SK-N-MC (cell line): ENCODE results near the gene ERF.

ENCODE experiments used
- DNase-seq: peaks from one replicate; pipeline ENCODE4 v3.0.0-alpha.2; 2011; ENCODE audit warnings: low read depth, low spot score
- H3K27ac ChIP-seq: fragments of 200-600 bp; sonication (generic); 2 replicates; pipeline ENCODE4 v1.5.1; 2016; ENCODE audit warnings: mixed run types
- H3K36me3 ChIP-seq: fragments of 200-600 bp; sonication (generic); 2 replicates; pipeline ENCODE4 v1.6.1; 2017; ENCODE audit warnings: antibody characterized with exemption, low read length, mixed read lengths; ENCODE audit not compliant: insufficient read depth
- H3K4me3 ChIP-seq: fragments of 200-600 bp; sonication (generic); 2 replicates; pipeline ENCODE4 v1.5.1; 2016
- H3K9ac ChIP-seq: fragments of 200-600 bp; sonication (generic); 2 replicates; pipeline ENCODE4 v1.8.0; 2017; ENCODE audit warnings: mixed run types, mixed read lengths; ENCODE audit not compliant: insufficient read length
- H3K9me3 ChIP-seq: fragments of 200-600 bp; sonication (generic); 2 replicates; pipeline ENCODE4 v1.6.1; 2017; ENCODE audit warnings: low read depth, mild to moderate bottlenecking, antibody characterized with exemption, low read length, moderate library complexity, mixed read lengths
- EZH2 ChIP-seq: fragments of 200-600 bp; sonication (generic); IDR thresholded peaks from one replicate; pipeline ENCODE4 v1.6.1; 2017; ENCODE audit warnings: antibody characterized with exemption
- FOXP2 ChIP-seq: optimal IDR thresholded peaks from 2 replicates; pipeline ENCODE3; 2011; ENCODE audit warnings: mild to moderate bottlenecking, moderate library complexity; ENCODE audit not compliant: insufficient read depth; ENCODE audit errors: extremely low read length, control extremely low read depth
- POLR2AphosphoS5 ChIP-seq: IDR thresholded peaks from 2 replicates; pipeline ENCODE4 v1.6.1; 2012; ENCODE audit warnings: mild to moderate bottlenecking, low read depth, low read length, borderline replicate concordance

Gene ERF

GRCh38 chr19:42208612-42209011 is 46.3 kb downstream of the ERF start:
- no peak overlapping the region for H3K9ac ChIP-seq
- TF ChIP-seq FOXP2 (no peak), POLR2AphosphoS5 (no peak), EZH2 (no peak)

DNA sequence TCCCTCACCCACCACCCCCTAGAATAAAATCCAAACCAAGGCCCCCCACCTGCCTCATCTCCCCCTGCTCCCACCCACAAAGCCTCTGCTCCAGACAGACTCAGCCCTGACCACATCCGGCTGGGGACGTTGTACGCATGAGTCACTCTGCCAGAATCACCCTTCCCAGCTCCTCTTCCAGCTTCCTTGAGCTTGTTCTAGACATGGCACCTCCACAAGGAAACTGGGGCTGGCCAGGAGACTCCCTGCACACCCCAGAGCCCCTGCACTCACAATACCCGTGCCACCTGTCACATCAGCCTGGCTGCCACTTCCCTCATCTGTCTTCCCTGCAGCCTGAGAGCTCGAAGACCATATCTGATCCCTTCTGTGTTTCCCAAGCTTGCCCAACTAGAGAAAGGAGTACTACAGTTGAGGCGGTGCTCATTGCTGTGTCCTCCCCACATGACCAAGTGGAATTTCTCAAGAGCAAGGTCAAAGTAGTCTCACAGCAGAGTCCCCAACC is 47.1 kb downstream of the ERF start:
- H3K27ac ChIP-seq, result no peak overlapping the region
- DNase-seq, result no peak
- H3K36me3 ChIP-seq, result peaks cover 46% of the 10 kb centered on the region

More at GRCh38 chr19:42208612-42209011, 46.3 kb downstream of the ERF start:
- Histone ChIP-seq H3K36me3 (peaks cover 47% of the 10 kb centered on the region), H3K9me3 (no peaks in the 10 kb centered on the region), H3K4me3 (no peak overlapping the region), H3K27ac (no peak overlapping the region)
- DNase-seq, result no peak

DNA sequence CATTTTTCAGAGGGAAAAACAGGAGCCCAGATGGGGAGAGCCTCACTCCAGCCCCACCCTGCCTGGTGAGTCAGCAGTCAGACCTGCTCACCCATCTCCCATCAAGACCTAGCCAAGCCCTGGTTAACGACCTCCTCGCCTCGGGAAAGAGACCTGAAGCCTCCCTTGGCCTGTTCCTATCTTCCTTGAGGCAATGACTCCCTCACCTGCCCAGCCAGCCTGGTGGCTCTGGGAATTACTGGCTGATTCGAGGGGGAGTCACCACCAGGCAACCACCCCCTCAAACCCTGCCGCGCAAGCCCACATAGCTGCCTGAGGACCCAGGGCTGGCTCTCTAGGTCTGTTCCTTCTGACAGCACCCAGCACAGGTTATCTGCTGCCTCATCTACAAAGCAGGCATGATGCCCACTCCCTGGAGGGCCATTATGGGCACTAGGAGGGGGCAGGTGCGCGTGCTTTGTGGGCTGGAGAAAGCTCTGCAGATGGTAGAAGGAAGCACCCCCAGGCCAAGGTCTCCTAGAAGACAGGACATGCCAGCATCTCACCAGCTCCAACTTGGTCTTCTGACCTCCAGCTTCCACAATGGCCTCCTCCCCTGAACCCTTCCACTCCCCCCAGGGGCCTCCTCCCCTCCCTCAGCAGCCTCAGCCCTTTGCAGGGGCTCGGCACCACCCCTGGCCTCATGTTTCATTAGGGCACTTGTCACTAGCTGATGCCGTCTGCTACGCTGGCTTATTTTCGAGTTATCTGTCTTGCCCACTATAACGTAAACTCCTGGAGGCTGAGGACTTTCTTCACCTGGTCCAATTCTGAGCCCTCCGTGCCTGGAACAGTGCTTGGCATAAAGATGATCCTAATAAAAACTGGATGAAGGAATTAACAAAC is 47.8 kb downstream of the ERF start:
- H3K9ac ChIP-seq, result no peak overlapping the region
- TF ChIP-seq FOXP2, result no peak
- TF ChIP-seq POLR2AphosphoS5, result no peak
- no peak for TF ChIP-seq EZH2
- no peak overlapping the region for H3K27ac ChIP-seq
- DNase-seq, result no peak
- no peak overlapping the region for H3K4me3 ChIP-seq
- H3K36me3 ChIP-seq, result peaks cover 51% of the 10 kb centered on the region
- H3K9me3 ChIP-seq, result no peaks in the 10 kb centered on the region

More for the DNA sequence above, 47.1 kb downstream of the ERF start:
- TF ChIP-seq EZH2 (no peak), FOXP2 (no peak), POLR2AphosphoS5 (no peak)
- Histone ChIP-seq H3K9ac (no peak overlapping the region), H3K4me3 (no peak overlapping the region), H3K9me3 (no peaks in the 10 kb centered on the region)

GRCh38 chr19:42204664-42205063 is 50.3 kb downstream of the ERF start:
- DNase-seq, result no peak
- TF ChIP-seq EZH2 (no peak), POLR2AphosphoS5 (no peak), FOXP2 (no peak)
- H3K9ac ChIP-seq, result no peak overlapping the region
- H3K27ac ChIP-seq, result no peak overlapping the region
- no peaks in the 10 kb centered on the region for H3K9me3 ChIP-seq
- H3K4me3 ChIP-seq, result no peak overlapping the region
- H3K36me3 ChIP-seq, result peaks cover 52% of the 10 kb centered on the region

GRCh38 chr19:42203700-42204099 is 51.2 kb downstream of the ERF start:
- no peak overlapping the region for H3K4me3 ChIP-seq
- TF ChIP-seq FOXP2, result no peak
- no peak for TF ChIP-seq EZH2
- TF ChIP-seq POLR2AphosphoS5, result no peak
- H3K9ac ChIP-seq, result no peak overlapping the region
- no peak overlapping the region for H3K27ac ChIP-seq
- no peaks in the 10 kb centered on the region for H3K9me3 ChIP-seq
- H3K36me3 ChIP-seq, result peaks cover 47% of the 10 kb centered on the region
- DNase-seq, result no peak

GRCh38 chr19:42202290-42202880 is 52.5 kb downstream of the ERF start:
- Histone ChIP-seq H3K4me3 (no peak overlapping the region), H3K9me3 (no peaks in the 10 kb centered on the region), H3K36me3 (peaks cover 43% of the 10 kb centered on the region), H3K9ac (no peak overlapping the region), H3K27ac (no peak overlapping the region)
- TF ChIP-seq FOXP2 (no peak), EZH2 (no peak), POLR2AphosphoS5 (no peak)
- no peak for DNase-seq

- Histone ChIP-seq H3K27ac (no peak overlapping the region), H3K4me3 (no peak overlapping the region), H3K9ac (no peak overlapping the region), H3K36me3 (peaks cover 40% of the 10 kb centered on the region), H3K9me3 (no peaks in the 10 kb centered on the region)
- TF ChIP-seq FOXP2 (no peak), POLR2AphosphoS5 (no peak), EZH2 (no peak)
- DNase-seq, result no peak
Measured at GRCh38 chr19:42201489-42202289, 53.2 kb downstream of the ERF start.

DNA sequence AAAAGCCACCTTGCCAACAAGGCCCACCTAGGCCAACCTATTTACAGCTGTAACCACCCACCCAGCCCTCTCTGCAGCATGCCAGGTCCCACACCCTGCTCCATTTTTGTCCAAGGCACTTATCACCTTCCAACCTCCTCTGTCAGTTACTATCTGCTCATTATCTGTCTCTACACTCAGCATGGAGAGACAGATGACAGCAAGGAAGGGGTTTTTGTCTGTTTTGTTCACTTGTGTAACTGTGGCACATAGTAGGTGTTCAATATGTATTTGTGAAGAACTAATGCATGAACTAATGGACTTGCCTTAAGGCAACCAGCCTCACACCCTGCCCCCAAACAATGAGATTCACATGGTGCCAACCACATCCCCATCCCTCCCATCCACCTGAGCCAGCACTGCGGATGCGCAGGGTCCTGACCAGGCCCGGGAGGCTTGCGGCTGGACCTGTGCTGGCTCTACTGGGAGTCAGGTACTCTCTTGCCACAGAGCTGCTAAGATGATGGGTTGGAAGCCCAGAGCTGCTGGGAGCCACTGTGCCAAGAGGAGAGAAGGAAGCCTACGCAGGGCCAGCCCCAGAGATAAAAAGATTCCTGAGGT is 54.7 kb downstream of the ERF start:
- H3K4me3 ChIP-seq, result no peak overlapping the region
- H3K36me3 ChIP-seq, result peaks cover 37% of the 10 kb centered on the region
- TF ChIP-seq FOXP2, result no peak
- TF ChIP-seq POLR2AphosphoS5, result no peak
- no peak for TF ChIP-seq EZH2
- H3K9me3 ChIP-seq, result no peaks in the 10 kb centered on the region
- no peak overlapping the region for H3K9ac ChIP-seq
- no peak overlapping the region for H3K27ac ChIP-seq
- DNase-seq, result no peak
